ENCODE data around the gene PHRF1.

Gene PHRF1

DNA sequence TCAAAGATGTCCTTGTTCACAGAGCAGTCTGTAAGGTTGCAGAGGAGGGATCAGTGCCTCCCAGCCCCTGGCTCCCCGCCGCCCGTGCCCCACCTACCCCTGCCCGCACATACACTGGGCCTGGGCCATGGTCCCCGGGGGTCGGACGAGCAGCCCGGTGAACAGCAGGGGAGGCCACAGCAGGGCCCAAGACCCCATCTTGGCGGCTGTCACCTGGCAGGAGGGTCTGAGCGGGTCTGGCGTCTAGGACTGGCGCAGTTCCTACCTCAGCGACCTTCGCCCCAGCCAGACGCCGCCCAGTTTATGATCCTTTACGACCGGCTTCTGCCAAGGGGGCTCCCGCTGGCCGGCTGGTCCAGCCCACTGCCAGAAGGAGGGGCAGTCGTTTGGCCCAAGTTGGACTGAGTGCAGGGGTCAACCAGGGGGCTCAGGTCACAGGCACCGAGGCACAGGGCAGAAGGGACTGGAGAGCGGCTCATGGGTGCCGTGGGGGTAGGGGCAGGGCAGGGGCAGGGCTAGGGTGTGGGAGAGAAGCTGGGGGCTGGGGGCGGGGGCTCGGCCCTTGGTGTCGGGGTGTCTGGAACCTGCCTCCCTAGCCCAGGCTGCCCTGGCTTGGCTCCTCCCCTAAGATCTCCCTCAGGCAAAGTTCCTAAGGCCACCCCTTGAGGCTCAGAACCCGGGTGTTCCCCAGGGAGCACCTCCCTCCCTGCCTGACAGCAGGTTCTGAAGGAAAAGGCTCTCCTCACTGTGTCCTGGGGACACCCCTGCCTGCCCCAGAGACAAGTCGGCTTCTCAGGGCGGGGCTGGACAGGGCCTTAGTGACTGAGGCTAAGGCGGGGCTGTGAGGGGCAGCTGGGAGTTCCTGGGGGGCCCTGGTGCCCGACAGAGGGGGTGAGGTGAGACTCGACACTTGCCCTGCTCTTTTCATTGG, 48.7 kb downstream of the PHRF1 start, which contains the start of gene CDHR5:
CDHR5 (minus strand) TSS at position 251 of the 931 bp plus-strand sequence; CDS start at position 198, 53 bp downstream.
- no peak within 1 kb of the TSS for H3K4me3 ChIP-seq (ENCODE audit: low read depth, low read length)
- in situ Hi-C loops (cut with HindIII; ENCODE audit: low sequenced_read_pairs) = no loop called here
- TF ChIP-seq, protein P1, sequence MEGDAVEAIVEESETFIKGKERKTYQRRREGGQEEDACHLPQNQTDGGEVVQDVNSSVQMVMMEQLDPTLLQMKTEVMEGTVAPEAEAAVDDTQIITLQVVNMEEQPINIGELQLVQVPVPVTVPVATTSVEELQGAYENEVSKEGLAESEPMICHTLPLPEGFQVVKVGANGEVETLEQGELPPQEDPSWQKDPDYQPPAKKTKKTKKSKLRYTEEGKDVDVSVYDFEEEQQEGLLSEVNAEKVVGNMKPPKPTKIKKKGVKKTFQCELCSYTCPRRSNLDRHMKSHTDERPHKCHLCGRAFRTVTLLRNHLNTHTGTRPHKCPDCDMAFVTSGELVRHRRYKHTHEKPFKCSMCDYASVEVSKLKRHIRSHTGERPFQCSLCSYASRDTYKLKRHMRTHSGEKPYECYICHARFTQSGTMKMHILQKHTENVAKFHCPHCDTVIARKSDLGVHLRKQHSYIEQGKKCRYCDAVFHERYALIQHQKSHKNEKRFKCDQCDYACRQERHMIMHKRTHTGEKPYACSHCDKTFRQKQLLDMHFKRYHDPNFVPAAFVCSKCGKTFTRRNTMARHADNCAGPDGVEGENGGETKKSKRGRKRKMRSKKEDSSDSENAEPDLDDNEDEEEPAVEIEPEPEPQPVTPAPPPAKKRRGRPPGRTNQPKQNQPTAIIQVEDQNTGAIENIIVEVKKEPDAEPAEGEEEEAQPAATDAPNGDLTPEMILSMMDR (IDR thresholded peaks at IDR 0.05; ENCODE audit: low read depth, low read length, missing control alignments) = no peak
- no peak for DNase-seq (ENCODE audit: low read depth)

- TF ChIP-seq, protein P1 (IDR thresholded peaks at IDR 0.05; ENCODE audit: low read depth, low read length, missing control alignments) = no peak
- in situ Hi-C loops (cut with HindIII; ENCODE audit: low sequenced_read_pairs) = no loop called here
- H3K4me3 ChIP-seq (ENCODE audit: low read depth, low read length) = no peak overlapping the region
Measured at GRCh38 chr11:625636-626268, 49.5 kb downstream of the PHRF1 start.

DNA sequence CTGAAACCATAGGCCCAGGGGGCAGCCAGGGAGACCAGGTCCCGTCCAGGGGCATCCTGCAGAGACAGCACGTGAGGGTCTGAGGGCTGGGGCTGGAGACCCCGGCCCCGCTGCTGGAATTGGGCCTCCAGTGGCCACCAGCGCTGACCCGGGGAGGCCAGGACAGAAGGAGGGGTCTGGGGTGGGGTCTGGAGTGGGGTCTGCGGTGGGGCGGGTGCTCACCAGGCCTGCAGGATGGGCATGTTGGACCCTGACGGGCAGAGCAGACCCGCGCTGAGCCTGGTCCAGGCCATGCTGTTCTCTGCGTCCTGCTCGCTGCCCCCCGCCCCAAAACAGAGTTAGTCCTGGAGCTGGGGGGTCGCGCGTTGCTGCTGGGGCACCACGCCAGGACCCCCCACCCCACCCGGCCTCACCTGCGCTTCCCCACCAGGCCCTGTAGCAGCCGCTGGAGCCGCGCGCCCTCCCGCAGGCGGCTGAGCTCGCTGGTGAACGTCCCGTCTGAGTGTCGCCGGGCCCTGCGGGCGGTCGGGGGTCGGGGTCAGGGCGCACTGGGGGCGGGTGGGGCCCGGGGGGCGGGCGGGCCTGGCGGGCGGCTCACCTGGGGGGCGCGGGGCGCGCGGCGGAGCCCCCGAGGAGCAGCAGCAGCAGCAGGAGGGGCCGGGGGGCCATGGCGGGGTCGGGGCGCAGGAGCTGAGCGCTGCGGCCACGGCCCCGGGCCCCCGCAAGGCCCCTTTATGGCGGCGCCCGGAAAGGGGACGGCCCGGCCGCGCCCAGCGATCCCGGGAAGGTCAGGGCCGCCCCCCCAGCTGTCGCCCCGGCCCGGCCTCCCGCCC, 50.4 kb downstream of the PHRF1 start, which contains the start of gene SCT:
SCT (minus strand) TSS at position 707 of the 833 bp plus-strand sequence; CDS start at position 669, 38 bp downstream.
- in situ Hi-C loops (cut with HindIII; ENCODE audit: low sequenced_read_pairs) = no loop called here
- DNase-seq (ENCODE audit: low read depth) = no peak
- no peak within 1 kb of the TSS for H3K4me3 ChIP-seq (ENCODE audit: low read depth, low read length)
- TF ChIP-seq, protein P1 (IDR thresholded peaks at IDR 0.05; ENCODE audit: low read depth, low read length, missing control alignments) = no peak

More at GRCh38 chr11:625636-626268, 49.5 kb downstream of the PHRF1 start:
- no peak for DNase-seq (ENCODE audit: low read depth)

DNA sequence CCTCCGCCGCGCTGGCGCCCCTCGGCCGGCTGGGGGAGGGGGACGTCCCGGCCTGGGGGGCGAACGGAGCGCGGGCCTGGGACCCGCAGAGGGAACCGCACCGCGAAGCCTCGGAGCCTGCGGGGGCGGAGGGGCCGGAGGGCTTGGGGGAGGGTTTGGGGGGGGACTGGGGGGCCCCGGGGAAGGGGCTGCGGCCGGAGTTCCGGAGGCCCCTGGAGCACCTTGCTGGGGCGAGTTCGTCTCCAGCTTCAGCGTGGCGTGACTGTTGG, 51.0 kb downstream of the PHRF1 start:
- in situ Hi-C loops (cut with HindIII; ENCODE audit: low sequenced_read_pairs) = no loop called here
- no peak for DNase-seq (ENCODE audit: low read depth)
- TF ChIP-seq, protein P1 (IDR thresholded peaks at IDR 0.05; ENCODE audit: low read depth, low read length, missing control alignments) = no peak
- no peak overlapping the region for H3K4me3 ChIP-seq (ENCODE audit: low read depth, low read length)

GRCh38 chr11:628056-628455, 51.8 kb downstream of the PHRF1 start:
- H3K4me3 ChIP-seq (ENCODE audit: low read depth, low read length) = no peak overlapping the region
- no peak for DNase-seq (ENCODE audit: low read depth)
- in situ Hi-C loops (cut with HindIII; ENCODE audit: low sequenced_read_pairs) = no loop called here
- TF ChIP-seq, protein P1 (IDR thresholded peaks at IDR 0.05; ENCODE audit: low read depth, low read length, missing control alignments) = no peak

DNA sequence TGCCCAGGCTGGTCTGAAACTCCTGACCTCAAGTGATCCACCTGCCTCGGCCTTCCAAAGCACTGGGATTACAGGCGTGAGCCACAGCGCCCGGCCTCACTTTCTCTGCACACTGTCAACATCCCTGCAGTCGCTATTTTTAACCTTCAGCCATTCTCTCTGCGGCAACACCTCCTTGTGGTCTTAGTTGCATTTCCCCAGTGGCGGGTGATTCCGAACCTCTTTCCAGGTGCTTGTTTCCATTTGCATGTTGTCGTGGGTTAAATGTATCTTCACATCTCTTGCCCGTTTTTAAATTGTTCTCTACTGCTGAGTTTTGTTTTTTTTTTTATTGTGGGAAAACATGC, 52.9 kb downstream of the PHRF1 start:
- DNase-seq (ENCODE audit: low read depth) = no peak
- in situ Hi-C loops (cut with HindIII; ENCODE audit: low sequenced_read_pairs) = no loop called here
- no peak overlapping the region for H3K4me3 ChIP-seq (ENCODE audit: low read depth, low read length)
- TF ChIP-seq, protein P1 (IDR thresholded peaks at IDR 0.05; ENCODE audit: low read depth, low read length, missing control alignments) = peak; percentile 7
